Mucosa of stomach (tissue), 1 donor: ENCODE measurements around the gene SLC2A4.
A peak's percentile ranks its signal among the peaks of the same experiment; 100 is the strongest.

Source experiments
- H3K27me3 ChIP-seq: one replicate; pipeline ENCODE4 v1.7.0; 2013; ENCODE audit warnings: mild to moderate bottlenecking, low read length; ENCODE audit not compliant: control insufficient read depth, insufficient read depth
- H3K36me3 ChIP-seq: one replicate; pipeline ENCODE4 v1.7.0; 2013; ENCODE audit warnings: low read length; ENCODE audit not compliant: control insufficient read depth, insufficient read depth
- H3K4me1 ChIP-seq: one replicate; pipeline ENCODE4 v1.7.0; 2013; ENCODE audit warnings: mild to moderate bottlenecking, low read length; ENCODE audit not compliant: control insufficient read depth, insufficient read depth
- H3K4me3 ChIP-seq: one replicate; pipeline ENCODE4 v1.7.0; 2013; ENCODE audit warnings: low read length
- H3K9ac ChIP-seq: one replicate; pipeline ENCODE4 v1.7.0; 2013; ENCODE audit warnings: mild to moderate bottlenecking, low read length, moderate library complexity
- H3K9me3 ChIP-seq: one replicate; pipeline ENCODE4 v1.7.0; 2013; ENCODE audit warnings: mild to moderate bottlenecking, low read length, moderate library complexity; ENCODE audit not compliant: control insufficient read depth
- donor health status: Pancreatic carcinoma.

Gene SLC2A4

DNA sequence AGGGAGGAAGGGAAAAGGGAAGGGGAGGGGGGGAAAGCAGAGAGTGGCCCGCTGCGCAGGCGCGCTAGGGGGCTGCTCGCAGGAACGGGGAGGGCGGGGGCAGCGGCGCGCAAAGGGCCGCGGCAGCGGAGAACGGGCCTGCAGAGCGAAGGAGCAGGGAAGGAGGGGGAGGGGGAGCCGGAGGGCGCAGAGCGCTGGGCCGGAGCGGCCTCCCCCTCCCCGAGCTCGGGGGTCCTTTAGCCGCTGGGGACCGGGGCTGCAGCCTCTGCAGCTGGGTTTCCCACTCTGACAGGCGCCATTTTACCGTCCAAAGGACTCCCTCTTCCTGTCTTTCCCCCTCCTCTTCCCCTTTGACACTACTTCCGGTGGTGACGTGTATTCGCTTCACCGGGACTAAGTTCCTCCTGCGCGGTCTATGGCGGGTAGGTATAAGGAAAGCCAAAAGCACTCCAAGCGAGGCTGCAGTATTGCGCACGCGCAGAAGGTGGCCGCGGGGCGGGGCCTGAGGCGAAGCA lies 29.8 kb upstream of the SLC2A4 start, which contains the start of gene CTDNEP1:
Gene CTDNEP1, minus strand, starts transcription at position 74 of the 515 bp plus-strand sequence. CDS start 438 bp downstream, outside the sequence.
- H3K9ac ChIP-seq: peak within 1 kb of the TSS; percentile 97

GRCh38 chr17:7252176-7253043 lies 29.1 kb upstream of the SLC2A4 start, which contains the start of gene ELP5:
Gene ELP5, plus strand, starts transcription at chr17:7252215. Its CDS starts 336 bp downstream, at chr17:7252551.
- Histone ChIP-seq H3K9me3 (no peaks in the 10 kb centered on the region), H3K9ac (peak within 1 kb of the TSS; percentile 97), H3K27me3 (no peaks in the 10 kb centered on the region), H3K36me3 (no peaks in the 10 kb centered on the region), H3K4me1 (peaks cover 32% of the 10 kb centered on the region), H3K4me3 (peak within 1 kb of the TSS; percentile 89)

More for the DNA sequence above, 29.8 kb upstream of the SLC2A4 start, which contains the start of gene CTDNEP1:
- peak within 1 kb of the TSS; percentile 89 for H3K4me3 ChIP-seq
- H3K27me3 ChIP-seq: no peaks in the 10 kb centered on the region
- peaks cover 32% of the 10 kb centered on the region for H3K4me1 ChIP-seq
- H3K36me3 ChIP-seq: no peaks in the 10 kb centered on the region
- no peaks in the 10 kb centered on the region for H3K9me3 ChIP-seq

DNA sequence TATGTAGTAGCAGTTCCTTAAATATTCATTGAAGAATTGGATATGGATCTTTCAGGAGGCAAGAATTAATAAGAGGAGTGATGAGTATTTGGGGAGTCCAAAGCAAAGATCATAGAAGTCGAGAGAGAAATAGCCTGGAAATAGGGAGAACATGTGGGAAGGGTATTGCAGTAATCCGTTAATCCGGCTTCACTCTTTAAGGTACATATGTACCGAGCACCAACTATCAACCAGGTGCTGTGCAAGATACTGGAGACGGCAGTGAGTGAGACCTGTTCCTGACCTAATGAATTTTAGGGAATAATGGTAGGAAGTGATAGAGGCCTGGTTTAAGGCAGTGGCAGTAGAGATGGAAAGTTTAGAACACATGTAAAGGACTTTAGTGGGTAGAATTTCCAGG lies 28.4 kb upstream of the SLC2A4 start:
- Histone ChIP-seq H3K4me1 (peaks cover 32% of the 10 kb centered on the region), H3K36me3 (no peaks in the 10 kb centered on the region), H3K9me3 (no peaks in the 10 kb centered on the region), H3K9ac (peak overlapping the region; percentile 97), H3K27me3 (no peaks in the 10 kb centered on the region), H3K4me3 (peak overlapping the region; percentile 79)

DNA sequence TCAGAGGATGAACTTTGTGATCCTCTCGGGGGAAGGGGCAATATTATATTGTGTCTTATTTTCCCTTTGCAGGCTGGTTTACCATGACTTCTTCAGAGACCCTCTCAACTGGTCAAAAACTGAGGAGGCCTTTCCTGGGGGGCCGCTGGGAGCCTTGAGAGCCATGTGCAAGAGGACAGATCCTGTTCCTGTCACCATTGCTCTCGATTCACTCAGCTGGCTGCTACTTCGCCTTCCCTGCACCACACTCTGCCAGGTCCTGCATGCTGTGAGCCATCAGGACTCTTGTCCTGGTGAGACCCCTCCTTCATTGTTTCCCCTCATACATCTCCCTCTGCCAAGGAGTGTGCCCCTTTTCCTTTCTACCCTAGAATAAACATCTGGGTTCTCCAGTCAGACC lies 27.0 kb upstream of the SLC2A4 start:
- peaks cover 33% of the 10 kb centered on the region for H3K4me1 ChIP-seq
- H3K36me3 ChIP-seq: no peaks in the 10 kb centered on the region

DNA sequence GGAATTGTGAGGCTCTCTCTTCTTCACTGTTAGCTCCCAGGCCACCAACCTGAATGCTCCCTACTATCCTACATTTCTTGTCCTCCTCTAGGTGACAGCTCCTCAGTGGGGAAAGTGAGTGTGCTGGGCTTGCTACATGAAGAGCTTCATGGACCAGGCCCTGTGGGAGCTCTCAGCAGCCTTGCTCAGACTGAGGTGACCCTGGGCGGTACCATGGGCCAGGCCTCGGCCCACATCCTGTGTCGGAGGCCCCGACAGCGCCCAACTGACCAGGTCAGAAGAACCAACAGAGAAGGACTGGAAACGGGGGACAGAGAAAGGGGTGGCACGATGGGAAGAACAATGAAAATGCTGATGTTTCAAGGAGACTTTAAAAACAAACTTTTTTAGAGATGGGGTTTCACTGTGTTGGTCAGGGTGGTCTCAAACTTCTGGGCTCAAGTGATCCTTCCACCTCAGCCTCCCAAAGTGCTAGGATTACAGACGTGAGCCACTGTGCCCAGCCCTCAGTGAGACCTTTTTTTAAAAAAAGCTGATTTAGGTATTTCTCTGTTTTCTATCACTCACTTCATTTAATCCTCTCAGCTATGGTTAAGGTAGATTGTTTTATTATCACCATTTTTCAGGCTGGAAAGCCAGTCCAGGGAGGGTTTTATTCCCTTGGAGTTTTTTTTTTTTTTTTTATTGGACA lies 24.6 kb upstream of the SLC2A4 start:
- Histone ChIP-seq H3K4me3 (no peak overlapping the region), H3K4me1 (peaks cover 38% of the 10 kb centered on the region), H3K27me3 (peaks cover 16% of the 10 kb centered on the region), H3K9ac (no peak overlapping the region), H3K36me3 (no peaks in the 10 kb centered on the region), H3K9me3 (no peaks in the 10 kb centered on the region)

More for the DNA sequence above, 27.0 kb upstream of the SLC2A4 start:
- Histone ChIP-seq H3K9ac (no peak overlapping the region), H3K9me3 (no peaks in the 10 kb centered on the region), H3K4me3 (no peak overlapping the region), H3K27me3 (no peaks in the 10 kb centered on the region)

- peaks cover 40% of the 10 kb centered on the region for H3K4me1 ChIP-seq
- H3K9me3 ChIP-seq: no peaks in the 10 kb centered on the region
- H3K27me3 ChIP-seq: peaks cover 35% of the 10 kb centered on the region
- H3K4me3 ChIP-seq: no peak overlapping the region
- no peak overlapping the region for H3K9ac ChIP-seq
- H3K36me3 ChIP-seq: no peaks in the 10 kb centered on the region
Measured at GRCh38 chr17:7258731-7259554, 22.6 kb upstream of the SLC2A4 start.

DNA sequence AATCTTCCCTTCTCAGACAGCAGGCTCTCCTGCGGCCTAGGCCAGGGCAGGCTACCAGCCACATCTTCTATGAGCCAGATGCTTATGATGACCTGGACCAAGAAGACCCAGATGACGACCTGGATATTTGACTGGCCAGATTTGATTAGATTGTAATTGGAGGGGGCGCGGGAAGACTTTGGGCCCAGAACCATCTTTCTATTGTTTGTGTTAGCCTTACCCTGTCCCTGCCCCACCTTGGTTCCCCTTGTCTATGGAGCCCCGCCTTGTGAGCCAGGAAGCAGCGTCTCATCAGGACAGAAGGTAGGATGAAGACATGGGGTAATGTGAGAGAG lies 22.0 kb upstream of the SLC2A4 start:
- Histone ChIP-seq H3K9me3 (no peaks in the 10 kb centered on the region), H3K4me1 (peaks cover 44% of the 10 kb centered on the region), H3K9ac (no peak overlapping the region), H3K36me3 (no peaks in the 10 kb centered on the region), H3K27me3 (peaks cover 40% of the 10 kb centered on the region), H3K4me3 (no peak overlapping the region)

GRCh38 chr17:7260151-7260550 lies 21.4 kb upstream of the SLC2A4 start:
- Histone ChIP-seq H3K4me3 (no peak overlapping the region), H3K36me3 (no peaks in the 10 kb centered on the region), H3K9me3 (no peaks in the 10 kb centered on the region), H3K9ac (no peak overlapping the region), H3K4me1 (peaks cover 45% of the 10 kb centered on the region), H3K27me3 (peaks cover 42% of the 10 kb centered on the region)

DNA sequence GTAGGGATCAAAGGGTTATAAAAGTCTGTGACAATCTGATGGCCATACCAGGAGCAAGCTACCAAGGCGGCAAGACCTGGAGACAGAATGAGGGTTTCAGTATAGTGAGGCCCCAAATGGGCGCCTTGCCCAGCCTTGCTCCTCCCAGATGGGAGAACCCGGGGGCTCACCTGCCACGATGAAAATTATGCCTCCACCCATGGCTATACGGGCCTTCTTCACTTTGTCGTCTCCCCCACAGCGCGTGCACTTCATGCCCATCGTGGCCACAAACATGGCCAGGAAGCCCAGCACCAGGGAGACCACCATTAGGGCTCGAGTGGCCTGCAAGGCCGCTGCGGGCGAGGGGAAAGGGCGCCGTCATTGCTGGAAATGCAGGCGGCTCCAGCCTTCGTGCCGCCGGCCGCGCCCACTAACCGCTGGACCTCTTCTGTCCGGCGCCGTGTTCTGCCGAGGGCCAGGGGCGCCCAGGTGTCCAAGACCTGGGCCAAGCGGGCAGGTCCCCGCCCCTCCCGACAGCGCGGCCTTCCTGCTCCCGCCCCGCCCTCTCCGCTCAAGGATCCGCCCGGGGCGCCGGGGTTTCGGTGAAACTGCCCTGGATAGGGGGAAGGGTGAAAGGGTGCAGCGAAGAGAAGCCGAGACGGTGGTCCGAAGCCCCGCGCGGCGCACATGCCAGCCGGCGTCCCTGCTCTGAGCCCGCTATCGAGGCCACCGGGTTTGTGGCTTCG lies 20.7 kb upstream of the SLC2A4 start:
- Histone ChIP-seq H3K4me3 (no peak overlapping the region), H3K9me3 (no peaks in the 10 kb centered on the region), H3K27me3 (peaks cover 42% of the 10 kb centered on the region), H3K9ac (peak overlapping the region; percentile 77), H3K4me1 (peaks cover 45% of the 10 kb centered on the region), H3K36me3 (no peaks in the 10 kb centered on the region)

- Histone ChIP-seq H3K4me3 (no peak overlapping the region), H3K9ac (peak overlapping the region; percentile 77), H3K36me3 (no peaks in the 10 kb centered on the region), H3K4me1 (peaks cover 45% of the 10 kb centered on the region), H3K9me3 (no peaks in the 10 kb centered on the region), H3K27me3 (peaks cover 42% of the 10 kb centered on the region)
Measured at GRCh38 chr17:7261379-7262191, 19.9 kb upstream of the SLC2A4 start.
